ENCODE measurements around the gene AFG1L.

AFG1L gene

GRCh38 chr6:108455688-108456087 is 160.8 kb downstream of the AFG1L start:
- H3K4me3 ChIP-seq (ENCODE audit: low read depth in 1 of 5, low read length in 5 of 5) = no peak overlapping the region
- H3K36me3 ChIP-seq (ENCODE audit: control insufficient read depth in 5 of 5, insufficient read depth in 5 of 5, low read length in 5 of 5) = no peaks in the 10 kb centered on the region
- no peaks in the 10 kb centered on the region for H3K27me3 ChIP-seq (ENCODE audit: control insufficient read depth in 5 of 5, insufficient read depth in 4 of 5, low read length in 5 of 5)
- H3K9ac ChIP-seq (ENCODE audit: low read length in 5 of 5) = no peak overlapping the region
- no peak overlapping the region for H3K27ac ChIP-seq (ENCODE audit: low read depth, low read length)
- peaks cover 4 to 24% (median 20%) of the 10 kb centered on the region in 5 donors for H3K4me1 ChIP-seq (ENCODE audit: control insufficient read depth in 5 of 5, insufficient read depth in 5 of 5, low read length in 5 of 5)
- no peaks in the 10 kb centered on the region for H3K9me3 ChIP-seq (ENCODE audit: control insufficient read depth in 5 of 5, low read length in 5 of 5)

- peak overlapping the region; percentile 11 for H3K27ac ChIP-seq (ENCODE audit: low read depth, low read length)
Measured at GRCh38 chr6:108463784-108464183, 168.9 kb downstream of the AFG1L start.

GRCh38 chr6:108464418-108465097 is 169.7 kb downstream of the AFG1L start:
- peaks cover 0 to 24% (median 7%) of the 10 kb centered on the region in 5 donors for H3K4me1 ChIP-seq (ENCODE audit: control insufficient read depth in 5 of 5, insufficient read depth in 5 of 5, low read length in 5 of 5)
- no peaks in the 10 kb centered on the region for H3K9me3 ChIP-seq (ENCODE audit: control insufficient read depth in 5 of 5, low read length in 5 of 5)
- no peaks in the 10 kb centered on the region for H3K27me3 ChIP-seq (ENCODE audit: control insufficient read depth in 5 of 5, insufficient read depth in 4 of 5, low read length in 5 of 5)
- no peak overlapping the region for H3K9ac ChIP-seq (ENCODE audit: low read length in 5 of 5)
- H3K36me3 ChIP-seq (ENCODE audit: control insufficient read depth in 5 of 5, insufficient read depth in 5 of 5, low read length in 5 of 5) = no peaks in the 10 kb centered on the region
- H3K4me3 ChIP-seq (ENCODE audit: low read depth in 1 of 5, low read length in 5 of 5) = no peak overlapping the region
- peak overlapping the region; percentile 11 for H3K27ac ChIP-seq (ENCODE audit: low read depth, low read length)

More at GRCh38 chr6:108463784-108464183, 168.9 kb downstream of the AFG1L start:
- Histone ChIP-seq H3K36me3 (ENCODE audit: control insufficient read depth in 5 of 5, insufficient read depth in 5 of 5, low read length in 5 of 5) (no peaks in the 10 kb centered on the region), H3K9ac (ENCODE audit: low read length in 5 of 5) (no peak overlapping the region), H3K4me1 (ENCODE audit: control insufficient read depth in 5 of 5, insufficient read depth in 5 of 5, low read length in 5 of 5) (peaks cover 0 to 21% (median 7%) of the 10 kb centered on the region in 5 donors), H3K27me3 (ENCODE audit: control insufficient read depth in 5 of 5, insufficient read depth in 4 of 5, low read length in 5 of 5) (no peaks in the 10 kb centered on the region), H3K4me3 (ENCODE audit: low read depth in 1 of 5, low read length in 5 of 5) (no peak overlapping the region), H3K9me3 (ENCODE audit: control insufficient read depth in 5 of 5, low read length in 5 of 5) (no peaks in the 10 kb centered on the region)

GRCh38 chr6:108465098-108465495 is 170.2 kb downstream of the AFG1L start:
- H3K4me3 ChIP-seq (ENCODE audit: low read depth in 1 of 5, low read length in 5 of 5) = no peak overlapping the region
- H3K27me3 ChIP-seq (ENCODE audit: control insufficient read depth in 5 of 5, insufficient read depth in 4 of 5, low read length in 5 of 5) = no peaks in the 10 kb centered on the region
- no peak overlapping the region for H3K27ac ChIP-seq (ENCODE audit: low read depth, low read length)
- peaks cover 0 to 24% (median 7%) of the 10 kb centered on the region in 5 donors for H3K4me1 ChIP-seq (ENCODE audit: control insufficient read depth in 5 of 5, insufficient read depth in 5 of 5, low read length in 5 of 5)
- no peak overlapping the region for H3K9ac ChIP-seq (ENCODE audit: low read length in 5 of 5)
- H3K9me3 ChIP-seq (ENCODE audit: control insufficient read depth in 5 of 5, low read length in 5 of 5) = no peaks in the 10 kb centered on the region
- H3K36me3 ChIP-seq (ENCODE audit: control insufficient read depth in 5 of 5, insufficient read depth in 5 of 5, low read length in 5 of 5) = no peaks in the 10 kb centered on the region

- Histone ChIP-seq H3K36me3 (ENCODE audit: control insufficient read depth in 5 of 5, insufficient read depth in 5 of 5, low read length in 5 of 5) (no peaks in the 10 kb centered on the region), H3K27me3 (ENCODE audit: control insufficient read depth in 5 of 5, insufficient read depth in 4 of 5, low read length in 5 of 5) (no peaks in the 10 kb centered on the region), H3K9ac (ENCODE audit: low read length in 5 of 5) (no peak overlapping the region), H3K9me3 (ENCODE audit: control insufficient read depth in 5 of 5, low read length in 5 of 5) (no peaks in the 10 kb centered on the region), H3K4me1 (ENCODE audit: control insufficient read depth in 5 of 5, insufficient read depth in 5 of 5, low read length in 5 of 5) (peaks cover 0 to 20% (median 5%) of the 10 kb centered on the region in 5 donors), H3K4me3 (ENCODE audit: low read depth in 1 of 5, low read length in 5 of 5) (no peak overlapping the region), H3K27ac (ENCODE audit: low read depth, low read length) (no peak overlapping the region)
Measured at GRCh38 chr6:108468346-108468745, 173.5 kb downstream of the AFG1L start.

GRCh38 chr6:108469316-108469715 is 174.5 kb downstream of the AFG1L start:
- no peak overlapping the region for H3K27ac ChIP-seq (ENCODE audit: low read depth, low read length)
- H3K9me3 ChIP-seq (ENCODE audit: control insufficient read depth in 5 of 5, low read length in 5 of 5) = no peaks in the 10 kb centered on the region
- no peak overlapping the region for H3K9ac ChIP-seq (ENCODE audit: low read length in 5 of 5)

GRCh38 chr6:108473197-108473596 is 178.3 kb downstream of the AFG1L start:
- no peak overlapping the region for H3K4me3 ChIP-seq (ENCODE audit: low read depth in 1 of 5, low read length in 5 of 5)
- H3K36me3 ChIP-seq (ENCODE audit: control insufficient read depth in 5 of 5, insufficient read depth in 5 of 5, low read length in 5 of 5) = peaks cover 0 to 5% (median 0%) of the 10 kb centered on the region in 5 donors
- peaks cover 0 to 9% (median 0%) of the 10 kb centered on the region in 5 donors for H3K4me1 ChIP-seq (ENCODE audit: control insufficient read depth in 5 of 5, insufficient read depth in 5 of 5, low read length in 5 of 5)
- H3K9ac ChIP-seq (ENCODE audit: low read length in 5 of 5) = no peak overlapping the region
- no peaks in the 10 kb centered on the region for H3K27me3 ChIP-seq (ENCODE audit: control insufficient read depth in 5 of 5, insufficient read depth in 4 of 5, low read length in 5 of 5)
- H3K9me3 ChIP-seq (ENCODE audit: control insufficient read depth in 5 of 5, low read length in 5 of 5) = no peaks in the 10 kb centered on the region
- no peak overlapping the region for H3K27ac ChIP-seq (ENCODE audit: low read depth, low read length)

More at GRCh38 chr6:108469316-108469715, 174.5 kb downstream of the AFG1L start:
- no peak overlapping the region for H3K4me3 ChIP-seq (ENCODE audit: low read depth in 1 of 5, low read length in 5 of 5)
- H3K27me3 ChIP-seq (ENCODE audit: control insufficient read depth in 5 of 5, insufficient read depth in 4 of 5, low read length in 5 of 5) = no peaks in the 10 kb centered on the region
- H3K36me3 ChIP-seq (ENCODE audit: control insufficient read depth in 5 of 5, insufficient read depth in 5 of 5, low read length in 5 of 5) = no peaks in the 10 kb centered on the region
- peaks cover 0 to 16% (median 0%) of the 10 kb centered on the region in 5 donors for H3K4me1 ChIP-seq (ENCODE audit: control insufficient read depth in 5 of 5, insufficient read depth in 5 of 5, low read length in 5 of 5)

GRCh38 chr6:108476376-108476775 is 181.5 kb downstream of the AFG1L start:
- Histone ChIP-seq H3K27me3 (ENCODE audit: control insufficient read depth in 5 of 5, insufficient read depth in 4 of 5, low read length in 5 of 5) (no peaks in the 10 kb centered on the region), H3K4me3 (ENCODE audit: low read depth in 1 of 5, low read length in 5 of 5) (no peak overlapping the region), H3K36me3 (ENCODE audit: control insufficient read depth in 5 of 5, insufficient read depth in 5 of 5, low read length in 5 of 5) (peaks cover 0 to 5% (median 0%) of the 10 kb centered on the region in 5 donors), H3K9ac (ENCODE audit: low read length in 5 of 5) (no peak overlapping the region), H3K4me1 (ENCODE audit: control insufficient read depth in 5 of 5, insufficient read depth in 5 of 5, low read length in 5 of 5) (no peaks in the 10 kb centered on the region), H3K27ac (ENCODE audit: low read depth, low read length) (no peak overlapping the region), H3K9me3 (ENCODE audit: control insufficient read depth in 5 of 5, low read length in 5 of 5) (no peaks in the 10 kb centered on the region)

- Histone ChIP-seq H3K4me3 (ENCODE audit: low read depth in 1 of 5, low read length in 5 of 5) (no peak overlapping the region), H3K4me1 (ENCODE audit: control insufficient read depth in 5 of 5, insufficient read depth in 5 of 5, low read length in 5 of 5) (no peaks in the 10 kb centered on the region), H3K27me3 (ENCODE audit: control insufficient read depth in 5 of 5, insufficient read depth in 4 of 5, low read length in 5 of 5) (no peaks in the 10 kb centered on the region), H3K27ac (ENCODE audit: low read depth, low read length) (no peak overlapping the region), H3K36me3 (ENCODE audit: control insufficient read depth in 5 of 5, insufficient read depth in 5 of 5, low read length in 5 of 5) (peaks cover 0 to 8% (median 0%) of the 10 kb centered on the region in 5 donors), H3K9me3 (ENCODE audit: control insufficient read depth in 5 of 5, low read length in 5 of 5) (no peaks in the 10 kb centered on the region), H3K9ac (ENCODE audit: low read length in 5 of 5) (no peak overlapping the region)
Measured at GRCh38 chr6:108476847-108477430, 182.1 kb downstream of the AFG1L start.

- Histone ChIP-seq H3K27ac (ENCODE audit: low read depth, low read length) (no peak overlapping the region), H3K4me1 (ENCODE audit: control insufficient read depth in 5 of 5, insufficient read depth in 5 of 5, low read length in 5 of 5) (peaks cover 0 to 6% (median 0%) of the 10 kb centered on the region in 5 donors), H3K9ac (ENCODE audit: low read length in 5 of 5) (no peak overlapping the region), H3K27me3 (ENCODE audit: control insufficient read depth in 5 of 5, insufficient read depth in 4 of 5, low read length in 5 of 5) (no peaks in the 10 kb centered on the region), H3K36me3 (ENCODE audit: control insufficient read depth in 5 of 5, insufficient read depth in 5 of 5, low read length in 5 of 5) (peaks cover 0 to 4% (median 0%) of the 10 kb centered on the region in 5 donors), H3K9me3 (ENCODE audit: control insufficient read depth in 5 of 5, low read length in 5 of 5) (peaks cover 0 to 2% (median 0%) of the 10 kb centered on the region in 5 donors), H3K4me3 (ENCODE audit: low read depth in 1 of 5, low read length in 5 of 5) (no peak overlapping the region)
Measured at GRCh38 chr6:108482559-108482958, 187.7 kb downstream of the AFG1L start.
